ENCODE data around the gene RNF150. TPM values are rescaled to one million over a fixed set of nuclear protein-coding genes. Genes with fewer than 3 reads are reported as not detected.

The RNF150 gene
- total RNA-seq, 1 donor from 2014 or later: 56.5 TPM

GRCh38 chr4:140925417-140925816, 207.9 kb downstream of the RNF150 start:
- Mint-ChIP-seq H3K36me3 (ENCODE audit: unreplicated experiment) (peaks cover 4% of the 10 kb centered on the region), H3K27ac (ENCODE audit: unreplicated experiment) (no peak overlapping the region), H3K9me3 (ENCODE audit: unreplicated experiment) (no peaks in the 10 kb centered on the region), H3K4me3 (ENCODE audit: unreplicated experiment) (no peak overlapping the region), H3K4me1 (ENCODE audit: unreplicated experiment) (peaks cover 32% of the 10 kb centered on the region), H3K27me3 (ENCODE audit: unreplicated experiment) (no peaks in the 10 kb centered on the region)
- no peak for DNase-seq (ENCODE audit: extremely low spot score, unreplicated experiment)
- TF ChIP-seq CTCF (IDR thresholded peaks at IDR 0.05): no peak

GRCh38 chr4:140924761-140925392, 208.4 kb downstream of the RNF150 start:
- Mint-ChIP-seq H3K27me3 (ENCODE audit: unreplicated experiment) (no peaks in the 10 kb centered on the region), H3K36me3 (ENCODE audit: unreplicated experiment) (peaks cover 4% of the 10 kb centered on the region), H3K4me3 (ENCODE audit: unreplicated experiment) (no peak overlapping the region), H3K4me1 (ENCODE audit: unreplicated experiment) (peaks cover 32% of the 10 kb centered on the region), H3K27ac (ENCODE audit: unreplicated experiment) (no peak overlapping the region), H3K9me3 (ENCODE audit: unreplicated experiment) (no peaks in the 10 kb centered on the region)
- DNase-seq (ENCODE audit: extremely low spot score, unreplicated experiment): no peak
- TF ChIP-seq CTCF (IDR thresholded peaks at IDR 0.05): no peak

DNA sequence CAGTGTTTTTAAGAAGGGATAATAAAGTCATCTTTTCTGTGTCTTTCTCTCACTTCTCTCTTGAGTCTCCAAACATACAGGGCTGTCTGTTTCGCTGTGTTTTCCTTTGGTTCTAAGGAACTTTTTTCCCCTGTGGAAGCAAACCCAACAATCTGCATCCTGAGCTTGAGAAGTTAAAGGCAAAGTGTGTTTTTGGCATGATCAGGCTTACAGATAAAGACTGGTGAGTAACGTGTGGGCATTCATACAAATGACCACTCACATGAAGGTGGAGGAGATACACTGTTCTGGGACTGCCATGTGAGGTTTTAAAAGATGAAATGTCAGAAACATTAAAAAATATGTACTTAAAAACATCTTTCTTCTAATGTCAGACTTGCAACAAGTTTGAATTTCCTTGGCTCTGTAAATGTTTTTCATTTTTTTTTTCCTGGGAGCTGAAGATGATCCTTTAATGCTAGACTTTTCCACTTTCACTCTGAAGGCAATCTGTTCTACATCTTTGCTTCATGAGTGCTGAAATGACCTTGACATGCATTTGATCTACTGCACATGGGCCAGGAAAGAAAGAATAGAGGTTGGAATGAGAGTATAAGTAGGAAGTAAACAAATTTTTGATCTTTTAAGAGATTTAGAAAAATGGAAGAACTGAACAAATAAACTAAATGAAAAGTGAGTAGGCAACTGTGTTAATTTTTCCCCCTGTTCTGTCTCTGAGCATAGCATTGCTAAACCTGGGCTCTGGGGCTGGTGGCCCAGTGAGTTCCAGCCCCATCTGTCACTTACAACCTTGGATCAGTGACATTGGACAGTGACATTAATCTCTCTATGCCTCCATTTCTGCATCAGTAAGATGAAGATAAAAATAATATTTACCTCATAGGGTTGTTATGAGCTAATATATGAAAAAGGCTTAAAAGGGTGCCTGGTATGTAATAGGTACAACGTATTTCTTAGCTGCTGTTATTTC, 226.0 kb downstream of the RNF150 start:
- Mint-ChIP-seq H3K36me3 (ENCODE audit: unreplicated experiment) (peaks cover 38% of the 10 kb centered on the region), H3K27me3 (ENCODE audit: unreplicated experiment) (no peaks in the 10 kb centered on the region), H3K4me1 (ENCODE audit: unreplicated experiment) (peaks cover 5% of the 10 kb centered on the region), H3K27ac (ENCODE audit: unreplicated experiment) (no peak overlapping the region), H3K9me3 (ENCODE audit: unreplicated experiment) (no peaks in the 10 kb centered on the region), H3K4me3 (ENCODE audit: unreplicated experiment) (no peak overlapping the region)
- no peak for TF ChIP-seq CTCF (IDR thresholded peaks at IDR 0.05)
- DNase-seq (ENCODE audit: extremely low spot score, unreplicated experiment): no peak

GRCh38 chr4:140904904-140905303, 228.4 kb downstream of the RNF150 start:
- no peak for TF ChIP-seq CTCF (IDR thresholded peaks at IDR 0.05)
- Mint-ChIP-seq H3K36me3 (ENCODE audit: unreplicated experiment) (peaks cover 30% of the 10 kb centered on the region), H3K27me3 (ENCODE audit: unreplicated experiment) (no peaks in the 10 kb centered on the region)

More at GRCh38 chr4:140904904-140905303, 228.4 kb downstream of the RNF150 start:
- no peak for DNase-seq (ENCODE audit: extremely low spot score, unreplicated experiment)
- peaks cover 5% of the 10 kb centered on the region for H3K4me1 Mint-ChIP-seq (ENCODE audit: unreplicated experiment)
- H3K9me3 Mint-ChIP-seq (ENCODE audit: unreplicated experiment): no peaks in the 10 kb centered on the region
- H3K4me3 Mint-ChIP-seq (ENCODE audit: unreplicated experiment): no peak overlapping the region
- H3K27ac Mint-ChIP-seq (ENCODE audit: unreplicated experiment): no peak overlapping the region

All from osteocyte (in vitro differentiated cells).